WI38 (cell line): Measurements from ENCODE around the gene NFAT5.

ENCODE experiments used
- H3K4me3 ChIP-seq: 2 replicates; pipeline ENCODE4 v1.5.1; 2011; ENCODE audit warnings: low read depth, mild to moderate bottlenecking, control low read depth, low read length
- TF ChIP-seq, protein P1 (sequence below): IDR thresholded peaks from 2 replicates; pipeline ENCODE4 v1.5.1; 2012; ENCODE audit warnings: low read depth, mild to moderate bottlenecking, control low read depth, low read length

NFAT5 gene

DNA sequence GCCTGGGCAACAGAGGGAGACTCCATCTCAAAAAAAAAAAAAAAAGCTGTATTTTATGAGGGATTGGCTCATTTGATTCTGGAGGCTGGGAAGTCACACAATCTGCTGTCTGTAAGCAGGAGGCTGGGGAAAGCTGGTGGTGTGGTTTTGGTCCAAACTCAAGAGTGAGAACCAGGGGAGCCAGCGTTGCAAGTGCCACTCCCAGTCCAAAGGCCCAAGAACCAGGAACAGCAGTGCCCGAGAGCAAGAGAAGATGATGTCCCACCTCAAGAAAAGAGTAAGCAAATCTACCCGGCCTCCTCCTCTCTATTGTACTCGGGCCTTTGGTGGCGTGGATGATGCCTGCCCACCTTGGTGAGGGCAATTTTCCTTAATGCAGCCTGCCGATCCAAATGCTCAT is 166.3 kb downstream of the NFAT5 start:
- H3K4me3 ChIP-seq: no peak overlapping the region

DNA sequence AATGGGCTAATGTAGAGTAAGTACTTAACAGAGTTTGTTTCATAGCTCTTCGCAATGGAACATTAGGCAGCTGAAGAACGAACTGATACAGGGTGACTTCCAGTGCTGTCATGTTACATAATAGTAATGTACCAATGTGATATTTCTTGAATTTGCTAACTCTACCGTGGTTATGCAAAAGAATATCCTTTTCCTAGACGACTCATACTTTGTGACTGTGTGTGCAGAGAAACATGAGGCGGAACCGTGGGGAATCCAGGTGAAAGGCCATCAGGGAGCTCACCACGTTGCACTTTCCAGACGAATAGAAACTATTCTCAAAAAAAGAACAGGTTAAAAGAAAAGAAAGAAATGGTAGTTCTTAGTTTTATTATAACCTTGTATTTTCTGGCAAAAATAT is 175.8 kb downstream of the NFAT5 start:
- no peak overlapping the region for H3K4me3 ChIP-seq
- TF ChIP-seq, protein P1, sequence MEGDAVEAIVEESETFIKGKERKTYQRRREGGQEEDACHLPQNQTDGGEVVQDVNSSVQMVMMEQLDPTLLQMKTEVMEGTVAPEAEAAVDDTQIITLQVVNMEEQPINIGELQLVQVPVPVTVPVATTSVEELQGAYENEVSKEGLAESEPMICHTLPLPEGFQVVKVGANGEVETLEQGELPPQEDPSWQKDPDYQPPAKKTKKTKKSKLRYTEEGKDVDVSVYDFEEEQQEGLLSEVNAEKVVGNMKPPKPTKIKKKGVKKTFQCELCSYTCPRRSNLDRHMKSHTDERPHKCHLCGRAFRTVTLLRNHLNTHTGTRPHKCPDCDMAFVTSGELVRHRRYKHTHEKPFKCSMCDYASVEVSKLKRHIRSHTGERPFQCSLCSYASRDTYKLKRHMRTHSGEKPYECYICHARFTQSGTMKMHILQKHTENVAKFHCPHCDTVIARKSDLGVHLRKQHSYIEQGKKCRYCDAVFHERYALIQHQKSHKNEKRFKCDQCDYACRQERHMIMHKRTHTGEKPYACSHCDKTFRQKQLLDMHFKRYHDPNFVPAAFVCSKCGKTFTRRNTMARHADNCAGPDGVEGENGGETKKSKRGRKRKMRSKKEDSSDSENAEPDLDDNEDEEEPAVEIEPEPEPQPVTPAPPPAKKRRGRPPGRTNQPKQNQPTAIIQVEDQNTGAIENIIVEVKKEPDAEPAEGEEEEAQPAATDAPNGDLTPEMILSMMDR: no peak

More for the DNA sequence above, 166.3 kb downstream of the NFAT5 start:
- TF ChIP-seq, protein P1: no peak

DNA sequence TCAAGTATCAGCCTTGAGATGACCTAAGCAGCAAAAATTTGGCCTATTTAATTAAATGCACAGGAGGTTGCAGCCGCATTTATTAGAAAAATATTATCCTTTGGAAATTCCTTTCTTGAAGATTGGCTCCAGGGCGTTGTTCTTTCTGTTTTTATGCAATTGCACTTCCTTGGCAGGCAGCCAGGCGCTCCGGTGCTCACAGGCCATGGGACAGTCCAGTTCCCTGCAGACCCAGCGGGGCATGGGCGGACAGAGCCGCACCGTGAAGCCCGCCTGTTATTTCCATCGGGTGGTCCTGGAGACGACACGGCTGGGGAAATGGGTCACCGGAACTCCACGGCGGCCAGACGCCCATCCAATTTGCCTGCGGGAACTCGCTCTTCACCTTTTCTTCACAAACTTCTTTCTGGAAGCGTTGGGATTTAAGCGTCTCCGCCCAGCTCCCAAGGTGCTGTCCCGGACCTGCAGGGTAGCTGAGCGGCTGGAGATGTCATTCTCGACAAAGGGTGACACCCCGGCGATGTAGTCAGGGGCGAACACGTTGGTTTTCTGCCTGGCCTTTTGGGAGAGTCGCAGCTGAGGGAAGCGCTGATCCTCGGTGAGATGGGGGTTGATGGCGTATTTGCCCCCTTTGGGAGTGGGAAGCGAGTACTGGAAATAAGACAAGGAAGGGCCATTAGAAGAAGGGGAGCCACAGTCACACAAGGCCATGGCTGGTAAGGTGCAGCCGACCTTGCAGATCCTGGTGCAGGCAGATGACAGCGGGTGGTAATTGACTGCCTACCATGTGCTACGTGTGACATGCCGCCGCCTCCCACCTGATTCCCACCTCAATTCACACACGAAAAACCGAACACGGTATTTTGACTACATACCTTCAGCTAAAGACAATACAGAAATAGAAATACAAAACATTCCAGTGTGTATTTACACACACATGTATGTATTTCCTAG is 176.5 kb downstream of the NFAT5 start:
- TF ChIP-seq, protein P1: no peak
- no peak overlapping the region for H3K4me3 ChIP-seq

GRCh38 chr16:69744363-69745231 is 178.8 kb downstream of the NFAT5 start:
- TF ChIP-seq, protein P1: no peak
- H3K4me3 ChIP-seq: no peak overlapping the region

DNA sequence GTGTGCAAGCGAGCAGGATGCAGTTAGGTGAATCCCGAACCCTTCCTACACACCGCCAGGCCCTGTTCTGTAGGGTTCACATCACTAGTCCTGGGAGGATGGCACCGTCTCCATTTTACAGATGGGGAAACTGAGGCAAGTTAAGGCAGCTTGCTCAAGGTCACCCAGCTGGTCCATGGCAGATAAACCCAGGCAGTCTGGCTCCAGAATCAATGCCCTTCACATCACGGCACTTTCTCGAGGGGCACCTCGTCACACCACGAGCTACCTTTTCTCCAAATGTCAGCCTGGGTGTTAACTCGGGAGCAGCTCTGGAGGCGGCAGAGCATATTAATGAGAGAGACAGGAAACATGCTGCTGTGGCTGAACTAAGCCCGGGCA is 179.5 kb downstream of the NFAT5 start:
- H3K4me3 ChIP-seq: no peak overlapping the region
- TF ChIP-seq, protein P1: no peak

DNA sequence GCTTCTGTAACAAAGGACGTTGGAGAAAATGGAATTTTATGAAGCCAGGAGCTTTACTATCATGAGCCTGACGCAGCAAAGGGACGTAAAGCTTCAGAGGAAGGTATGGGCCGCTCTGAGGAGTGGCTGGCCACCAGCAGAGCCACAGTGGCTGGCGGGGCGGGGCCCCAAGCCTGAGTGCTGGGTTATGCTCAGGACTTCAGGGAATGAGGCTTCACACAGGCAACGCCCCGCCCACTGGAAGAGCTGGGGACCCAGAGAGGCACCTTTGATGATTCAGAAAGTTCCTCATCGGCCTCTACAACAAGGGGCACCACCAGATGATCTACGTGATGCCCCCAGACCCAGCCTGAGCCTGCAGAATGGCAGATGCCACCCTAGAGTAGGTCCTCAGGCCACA is 180.2 kb downstream of the NFAT5 start:
- H3K4me3 ChIP-seq: no peak overlapping the region
- TF ChIP-seq, protein P1: no peak
